ENCODE results near the gene PIK3CD.
A peak's percentile ranks its signal among the peaks of the same experiment; 100 is the strongest.

Gene PIK3CD

GRCh38 chr1:9651565-9652378, at the start of gene PIK3CD:
PIK3CD (plus strand) TSS chr1:9651731; CDS start chr1:9710456, 58,725 bp downstream.
- DNase-seq, result peak; percentile 61 to 88 (median 78)

- no peak for DNase-seq
Measured at GRCh38 chr1:9601942-9602793, 49.4 kb upstream of the PIK3CD start.

- no peak for DNase-seq
Measured at GRCh38 chr1:9602794-9603167, 48.8 kb upstream of the PIK3CD start.

- no peak for DNase-seq
Measured at GRCh38 chr1:9603307-9603706, 48.2 kb upstream of the PIK3CD start.

- DNase-seq, result no peak
Measured at GRCh38 chr1:9603766-9604753, 47.5 kb upstream of the PIK3CD start.

GRCh38 chr1:9604836-9605235, 46.7 kb upstream of the PIK3CD start:
- DNase-seq, result no peak

- no peak for DNase-seq
Measured at GRCh38 chr1:9605946-9606455, 45.5 kb upstream of the PIK3CD start.

- DNase-seq, result no peak
Measured at GRCh38 chr1:9606458-9606857, 45.1 kb upstream of the PIK3CD start.

- DNase-seq, result no peak
Measured at GRCh38 chr1:9606948-9607347, 44.6 kb upstream of the PIK3CD start.

GRCh38 chr1:9607352-9607751, 44.2 kb upstream of the PIK3CD start:
- DNase-seq, result no peak

- no peak for DNase-seq
Measured at GRCh38 chr1:9609998-9610397, 41.5 kb upstream of the PIK3CD start.

GRCh38 chr1:9610548-9610947, 41.0 kb upstream of the PIK3CD start:
- DNase-seq, result no peak

- no peak for DNase-seq
Measured at GRCh38 chr1:9611716-9612115, 39.8 kb upstream of the PIK3CD start.

- no peak for DNase-seq
Measured at GRCh38 chr1:9612162-9612845, 39.2 kb upstream of the PIK3CD start.

- no peak for DNase-seq
Measured at GRCh38 chr1:9612871-9613624, 38.5 kb upstream of the PIK3CD start.

GRCh38 chr1:9613625-9614299, 37.8 kb upstream of the PIK3CD start:
- no peak for DNase-seq

- peak; percentile 71 to 82 (median 78) for DNase-seq
Measured at GRCh38 chr1:9615316-9616063, 36.0 kb upstream of the PIK3CD start.

GRCh38 chr1:9618909-9619679, 32.4 kb upstream of the PIK3CD start:
- no peak for DNase-seq

- DNase-seq, result no peak
Measured at GRCh38 chr1:9621032-9621431, 30.5 kb upstream of the PIK3CD start.

All from suppressor macrophage treated with lipopolysaccharide for 1 hour (primary cell).